Kidney epithelial cell (primary cell): ENCODE data around the gene RDX. TPM values are rescaled to one million over a fixed set of nuclear protein-coding genes. Genes with fewer than 3 reads are reported as not detected.

Experiments used
- DNase-seq: peaks from one replicate; pipeline ENCODE4 v3.0.0-alpha.2; 2010; ENCODE audit warnings: low read depth
- H3K27me3 ChIP-seq: 2 replicates; pipeline ENCODE4 v1.6.0; 2011; ENCODE audit warnings: low read length; ENCODE audit not compliant: control insufficient read depth, insufficient read depth
- H3K36me3 ChIP-seq: 2 replicates; pipeline ENCODE4 v1.5.1; 2011; ENCODE audit warnings: low read length; ENCODE audit not compliant: control insufficient read depth, insufficient read depth
- H3K4me3 ChIP-seq: 2 replicates; pipeline ENCODE4 v1.5.1; 2011; ENCODE audit warnings: low read depth, mild to moderate bottlenecking, control low read depth, low read length
- CTCF ChIP-seq: IDR thresholded peaks from 2 replicates; pipeline ENCODE4 v1.5.1; 2011; ENCODE audit warnings: mild to moderate bottlenecking, moderate library complexity, low read length, control low read depth, inconsistent platforms; ENCODE audit not compliant: insufficient read depth, poor library complexity, severe bottlenecking
- total RNA-seq: library from RNA; depleted of rRNA; stranded (reverse); fragments of >200 nt; gene quantifications from 2 replicates; pipeline ENCODE4 v1.2.3, GENCODE V29; 2015

The RDX gene
- total RNA-seq, 1 donor from 2014 or later, result 46.7 TPM

GRCh38 chr11:110174645-110175310 lies 121.6 kb downstream of the RDX start:
- DNase-seq, result no peak
- Histone ChIP-seq H3K27me3 (no peaks in the 10 kb centered on the region), H3K36me3 (no peaks in the 10 kb centered on the region), H3K4me3 (no peak overlapping the region)
- no peak for TF ChIP-seq CTCF

GRCh38 chr11:110173811-110174644 lies 122.4 kb downstream of the RDX start:
- no peaks in the 10 kb centered on the region for H3K27me3 ChIP-seq
- no peaks in the 10 kb centered on the region for H3K36me3 ChIP-seq
- peak; percentile 91 for TF ChIP-seq CTCF
- H3K4me3 ChIP-seq, result no peak overlapping the region
- peak; percentile 56 for DNase-seq

DNA sequence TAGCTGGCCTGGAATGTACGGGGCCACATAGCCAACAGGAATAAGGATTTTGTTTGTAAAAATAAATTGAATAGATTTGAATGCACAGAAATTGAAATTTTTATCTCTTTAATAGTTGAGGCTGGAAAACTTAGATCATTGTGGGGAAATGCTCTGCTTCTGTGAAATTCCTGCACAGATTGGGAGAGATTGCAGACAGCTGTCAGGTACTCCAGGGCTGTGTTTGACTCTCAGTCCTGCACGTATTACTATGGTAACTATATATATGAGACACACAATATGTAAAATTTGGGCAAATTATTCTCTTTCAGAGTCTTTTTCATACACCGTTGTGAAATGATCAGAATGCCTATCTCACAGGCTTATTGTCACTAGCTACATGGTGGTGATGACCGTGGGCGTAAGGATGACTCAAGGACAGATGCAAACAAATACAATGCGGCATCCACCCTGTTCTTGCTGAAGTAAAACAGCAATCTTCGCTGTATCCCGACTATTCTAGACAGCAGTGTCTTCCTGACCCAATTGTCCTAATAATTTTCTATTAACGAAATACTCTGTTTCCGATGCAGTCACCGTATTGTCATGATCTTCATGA lies 123.8 kb downstream of the RDX start:
- Histone ChIP-seq H3K27me3 (no peaks in the 10 kb centered on the region), H3K4me3 (no peak overlapping the region), H3K36me3 (no peaks in the 10 kb centered on the region)
- no peak for DNase-seq
- no peak for TF ChIP-seq CTCF

DNA sequence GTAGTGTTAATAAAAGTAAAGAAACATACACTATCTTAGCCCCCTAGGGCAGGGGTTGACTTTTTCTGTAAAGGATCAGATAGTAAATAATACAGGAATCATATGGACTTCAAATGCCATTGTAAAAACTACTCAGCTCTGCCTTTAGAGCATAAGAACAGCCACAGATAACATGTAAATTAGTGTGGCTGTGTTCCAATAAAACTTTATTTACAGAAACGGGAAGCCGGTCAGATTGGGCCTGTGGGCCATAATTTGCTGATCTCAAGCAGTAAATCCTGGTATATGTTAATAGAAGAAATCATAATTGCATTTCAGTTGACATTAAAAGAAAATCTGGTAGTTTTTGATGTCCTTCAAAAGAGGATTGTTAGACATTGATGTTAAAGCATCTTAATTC lies 126.7 kb downstream of the RDX start:
- no peaks in the 10 kb centered on the region for H3K36me3 ChIP-seq
- no peaks in the 10 kb centered on the region for H3K27me3 ChIP-seq
- no peak for DNase-seq
- H3K4me3 ChIP-seq, result no peak overlapping the region
- TF ChIP-seq CTCF, result no peak

DNA sequence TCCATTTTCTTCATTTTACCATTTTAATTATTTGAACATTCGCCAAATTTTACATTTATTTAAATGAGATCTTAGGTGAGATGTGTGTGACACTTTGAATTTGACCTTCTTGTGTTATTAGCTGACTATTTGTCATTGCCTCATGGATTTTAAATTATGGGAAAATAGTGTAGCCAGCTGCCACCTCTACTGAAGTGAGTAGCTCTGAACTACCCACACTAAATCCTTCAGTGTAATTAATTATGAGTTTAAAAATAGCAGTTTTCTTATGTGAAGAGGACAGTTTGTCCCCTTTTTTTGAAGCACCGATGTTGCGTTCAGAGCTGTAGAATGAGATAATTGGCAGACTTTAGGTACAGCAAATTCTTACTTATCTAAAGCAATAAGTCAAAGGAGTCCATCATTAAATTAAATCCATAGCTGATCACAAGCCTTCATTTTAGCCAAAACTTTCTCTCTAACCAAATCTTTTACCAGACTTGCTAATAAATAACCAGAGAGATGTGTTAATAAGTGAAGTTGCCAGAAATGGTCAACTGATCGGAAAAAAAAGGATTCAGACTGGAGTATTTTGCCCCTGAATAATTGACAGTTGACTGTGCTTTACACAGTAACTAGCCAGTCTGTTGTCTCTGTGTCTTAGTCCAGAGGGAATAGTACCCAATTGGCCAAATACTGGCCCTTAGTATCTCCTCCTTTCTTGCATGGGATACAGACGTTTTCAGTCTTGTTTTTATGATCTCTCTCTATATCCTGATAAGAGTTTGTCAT lies 128.2 kb downstream of the RDX start:
- TF ChIP-seq CTCF, result no peak
- no peaks in the 10 kb centered on the region for H3K36me3 ChIP-seq
- no peak for DNase-seq

More for the DNA sequence above, 128.2 kb downstream of the RDX start:
- no peak overlapping the region for H3K4me3 ChIP-seq
- H3K27me3 ChIP-seq, result no peaks in the 10 kb centered on the region
